GM21447 (cell line): Measurements from ENCODE around the gene EGFLAM.

Source experiments
- ATAC-seq: cut with Tn5 transposase; IDR thresholded peaks from one replicate; pipeline ENCODE4 v1.9.1; 2021; ENCODE audit not compliant: unreplicated experiment

EGFLAM gene

DNA sequence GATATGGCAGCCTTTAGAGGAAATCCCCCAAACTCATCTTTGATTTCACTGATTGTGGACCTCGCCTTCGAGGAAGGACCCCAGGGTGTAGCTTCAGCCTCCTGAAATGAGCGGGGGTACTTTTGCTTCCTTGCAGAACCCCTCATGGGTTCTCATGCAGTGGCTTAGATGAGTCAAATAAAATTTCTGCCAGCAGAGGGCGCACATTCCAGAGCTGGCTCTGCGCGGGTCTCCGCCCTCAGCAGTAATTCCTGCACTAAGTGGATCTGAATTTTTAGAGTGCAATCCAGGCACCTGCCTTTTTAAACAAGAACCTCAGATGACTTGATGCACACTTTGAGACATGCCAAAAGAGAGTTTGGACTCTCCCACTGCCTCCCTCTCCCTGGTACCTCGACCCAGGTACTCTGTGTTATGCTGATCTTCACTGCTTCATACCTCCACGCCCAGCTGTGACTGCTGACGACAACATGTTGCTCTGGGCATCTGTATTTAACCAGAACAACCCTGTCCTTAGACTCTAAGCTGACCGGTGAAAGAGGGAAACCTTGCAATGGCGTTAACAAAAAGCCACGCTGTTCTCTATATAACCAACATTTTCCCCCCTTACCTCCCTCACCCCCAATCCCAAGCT is 7.3 kb downstream of the EGFLAM start:
- ATAC-seq: peak; percentile 70

DNA sequence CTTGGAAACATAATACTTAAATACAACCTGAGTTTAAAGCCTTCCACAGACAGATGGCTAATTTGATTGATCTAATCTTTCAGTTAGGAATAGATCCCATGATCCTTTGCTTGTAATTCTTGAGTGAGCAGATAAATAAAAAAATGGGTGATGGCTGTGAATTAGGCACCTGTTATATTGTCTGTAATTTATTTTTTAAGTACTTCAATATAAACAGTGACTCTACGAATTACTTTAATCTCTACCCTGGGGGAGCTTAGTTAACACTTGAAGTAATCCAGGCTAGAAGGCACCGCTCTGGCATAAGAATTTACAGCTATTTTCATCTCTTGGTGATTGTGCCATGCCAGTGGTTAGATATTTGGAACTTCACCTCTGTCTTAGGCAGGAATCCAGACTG is 9.0 kb downstream of the EGFLAM start:
- no peak for ATAC-seq

DNA sequence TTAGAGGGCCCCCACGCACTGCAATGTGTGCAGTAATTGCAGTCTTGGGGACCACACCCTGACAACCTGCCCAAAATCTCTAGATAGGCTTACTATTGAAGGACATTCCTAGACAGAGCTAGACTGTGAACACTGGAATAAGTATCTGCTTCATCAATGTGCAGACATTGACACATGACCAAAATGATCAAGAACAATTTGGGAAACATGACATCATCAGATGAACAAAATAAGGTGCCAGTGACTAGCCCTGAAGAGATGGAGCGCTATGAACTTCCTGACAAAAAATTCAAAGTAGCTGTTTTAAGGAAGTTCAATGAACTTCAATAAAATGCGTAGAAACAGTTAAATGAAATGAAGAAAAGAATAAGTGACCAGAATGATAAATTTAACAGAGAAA is 15.3 kb downstream of the EGFLAM start:
- ATAC-seq: no peak

- no peak for ATAC-seq
Measured at GRCh38 chr5:38274370-38274769, 16.0 kb downstream of the EGFLAM start.

DNA sequence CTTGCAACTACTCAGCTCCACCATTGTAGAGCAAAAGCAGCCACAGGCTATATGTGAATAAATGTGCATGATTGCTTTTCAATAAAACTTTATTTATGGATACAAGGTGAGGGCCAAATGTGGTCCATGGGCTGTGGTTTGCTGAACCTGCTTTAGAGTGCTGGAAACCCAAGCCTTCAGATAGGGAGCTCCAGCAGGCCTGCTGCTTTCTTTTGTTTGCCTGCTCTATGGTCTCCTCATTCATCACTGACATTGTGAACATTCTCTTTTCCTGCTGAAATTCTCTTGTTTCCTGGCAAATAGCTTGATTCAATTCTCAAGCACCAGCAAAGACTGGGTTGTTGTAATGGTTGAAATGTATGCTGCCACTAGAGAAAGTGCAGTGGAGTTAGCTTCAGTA is 26.0 kb downstream of the EGFLAM start:
- no peak for ATAC-seq

DNA sequence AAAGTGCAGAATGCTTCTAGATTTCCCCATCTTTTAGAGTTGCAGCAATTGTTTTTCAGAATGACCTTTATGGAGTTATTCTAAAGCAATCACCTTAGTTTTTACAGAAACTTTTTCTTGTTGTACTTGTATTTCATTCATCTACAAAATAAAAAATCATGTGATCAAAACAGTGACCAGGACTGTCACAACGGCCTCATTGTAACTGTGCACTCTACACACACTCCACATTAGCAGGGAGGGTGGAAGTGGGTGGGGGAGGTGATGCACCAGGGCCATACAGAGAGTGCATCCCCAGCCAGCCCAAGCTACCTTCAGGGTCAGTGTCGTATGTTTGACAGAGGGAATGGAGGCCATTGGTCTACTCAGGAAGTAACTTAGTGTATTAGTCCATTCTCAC is 26.9 kb downstream of the EGFLAM start:
- ATAC-seq: no peak

GRCh38 chr5:38286002-38286401 is 27.6 kb downstream of the EGFLAM start:
- no peak for ATAC-seq

DNA sequence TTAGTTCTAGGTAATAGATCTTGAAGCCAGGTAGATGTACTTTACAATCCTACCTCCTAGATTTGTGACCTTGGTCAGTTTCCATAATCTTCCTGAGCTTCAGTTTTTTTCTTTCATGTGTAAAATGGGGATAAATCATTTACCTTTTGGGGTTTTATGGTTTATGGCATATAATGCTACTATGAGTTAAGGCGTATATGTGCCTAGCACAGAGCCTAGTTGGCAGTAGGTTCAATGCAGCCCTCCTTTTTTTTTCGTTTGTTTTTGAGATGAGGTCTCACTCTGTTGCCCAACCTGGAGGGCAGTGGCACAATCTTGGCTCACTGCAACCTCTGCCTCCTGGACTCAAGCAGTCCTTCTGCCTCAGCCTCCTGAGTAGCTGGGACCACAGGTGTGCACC is 28.8 kb downstream of the EGFLAM start:
- no peak for ATAC-seq

- no peak for ATAC-seq
Measured at GRCh38 chr5:38289457-38289856, 31.1 kb downstream of the EGFLAM start.

GRCh38 chr5:38290028-38290653 is 31.8 kb downstream of the EGFLAM start:
- ATAC-seq: no peak

DNA sequence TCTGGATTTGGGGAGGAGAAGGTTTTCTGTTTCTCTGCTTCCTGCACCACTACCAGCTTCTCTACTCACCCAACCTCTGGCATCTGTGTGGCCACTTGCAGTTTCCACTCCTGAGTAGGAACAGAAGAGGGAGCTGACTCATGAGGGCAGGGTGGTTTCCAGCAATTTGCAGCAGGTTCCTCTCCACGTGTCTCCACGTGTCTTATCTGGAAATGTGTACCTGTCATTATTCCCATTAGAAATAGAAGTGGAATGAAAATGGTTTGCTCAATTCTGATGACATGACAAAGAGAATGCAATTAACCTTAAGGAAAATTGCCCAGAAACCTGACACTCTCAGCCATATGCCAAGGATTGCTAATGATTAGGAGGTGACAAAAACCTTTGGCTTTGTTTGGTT is 33.0 kb downstream of the EGFLAM start:
- ATAC-seq: no peak

- ATAC-seq: no peak
Measured at GRCh38 chr5:38292228-38292627, 33.9 kb downstream of the EGFLAM start.

GRCh38 chr5:38295751-38296150 is 37.4 kb downstream of the EGFLAM start:
- no peak for ATAC-seq

DNA sequence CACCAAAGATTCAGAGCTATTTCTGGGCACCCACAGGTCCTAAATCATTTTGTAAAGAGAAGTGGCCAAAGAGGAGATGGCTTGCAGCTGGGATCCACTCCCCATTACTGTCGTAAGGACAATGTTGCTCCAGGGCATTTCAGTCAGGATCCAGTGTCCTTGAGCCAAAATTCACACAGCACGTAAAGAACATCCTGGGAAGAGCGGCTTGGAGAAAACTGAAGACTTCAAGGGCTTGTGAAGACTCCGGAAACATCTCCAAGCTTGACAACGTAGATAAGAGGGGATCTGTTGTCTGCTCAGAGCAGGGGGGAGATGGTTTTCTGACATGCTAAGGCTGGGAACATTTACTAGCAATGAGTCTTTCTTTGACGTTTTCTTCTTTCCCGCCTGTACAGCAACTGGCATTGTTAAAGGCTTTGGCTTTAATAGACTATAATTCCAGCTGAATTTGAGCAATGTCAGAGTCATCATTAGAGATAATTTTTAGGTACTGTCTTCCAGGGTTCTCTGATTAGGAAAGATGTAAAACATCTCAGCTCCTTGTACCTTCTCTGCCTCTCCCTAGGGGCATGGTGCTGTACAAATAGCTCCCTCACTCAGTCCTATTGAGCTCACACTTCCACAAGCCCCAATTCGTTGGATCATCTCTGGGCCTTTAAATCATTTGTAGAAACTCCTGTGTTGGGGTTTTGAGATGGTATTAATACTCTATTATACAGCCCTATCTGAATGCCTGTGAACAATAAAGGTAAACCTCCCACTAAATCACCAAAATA is 39.7 kb downstream of the EGFLAM start:
- ATAC-seq: no peak

GRCh38 chr5:38299585-38299984 is 41.2 kb downstream of the EGFLAM start:
- ATAC-seq: no peak

DNA sequence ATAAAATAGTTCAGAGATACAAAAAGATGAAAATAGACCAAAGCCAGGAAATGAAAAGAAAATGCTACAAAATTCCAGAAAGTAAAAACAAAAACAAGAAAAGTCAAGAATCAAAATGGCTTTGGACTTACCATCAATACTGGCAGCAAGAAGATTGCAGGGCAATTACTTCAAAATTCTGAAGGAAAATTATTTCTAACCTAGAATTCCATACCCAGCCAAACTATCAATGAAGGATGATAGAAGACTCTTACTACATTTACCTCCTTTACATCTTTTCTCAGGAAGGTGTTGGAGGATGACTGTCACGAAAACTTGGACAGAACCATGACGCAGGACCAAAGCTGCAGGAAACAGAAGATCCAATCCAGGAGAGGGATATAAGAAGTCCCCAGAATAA is 46.8 kb downstream of the EGFLAM start:
- ATAC-seq: no peak

DNA sequence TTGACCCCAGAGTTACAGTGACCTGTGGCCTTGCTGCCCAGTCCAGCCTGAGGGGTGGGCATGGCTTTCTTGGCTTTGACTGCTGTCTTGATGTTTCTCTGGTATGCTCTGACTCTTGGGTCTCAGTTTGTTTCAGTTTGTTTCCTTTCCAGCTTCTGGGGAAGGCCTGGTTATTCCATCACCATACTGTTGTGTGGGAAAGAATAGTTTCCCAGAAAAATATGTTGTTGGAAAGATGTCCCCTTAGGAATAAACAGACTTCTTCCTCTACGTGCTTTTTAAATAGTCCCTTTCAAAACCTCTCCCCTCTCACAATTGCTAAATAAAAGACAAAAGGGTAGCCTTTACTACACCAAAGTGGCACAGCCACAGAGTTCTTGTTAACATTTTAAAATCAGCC is 49.5 kb downstream of the EGFLAM start:
- ATAC-seq: no peak

GRCh38 chr5:38316544-38317224 is 58.3 kb downstream of the EGFLAM start:
- ATAC-seq: no peak

DNA sequence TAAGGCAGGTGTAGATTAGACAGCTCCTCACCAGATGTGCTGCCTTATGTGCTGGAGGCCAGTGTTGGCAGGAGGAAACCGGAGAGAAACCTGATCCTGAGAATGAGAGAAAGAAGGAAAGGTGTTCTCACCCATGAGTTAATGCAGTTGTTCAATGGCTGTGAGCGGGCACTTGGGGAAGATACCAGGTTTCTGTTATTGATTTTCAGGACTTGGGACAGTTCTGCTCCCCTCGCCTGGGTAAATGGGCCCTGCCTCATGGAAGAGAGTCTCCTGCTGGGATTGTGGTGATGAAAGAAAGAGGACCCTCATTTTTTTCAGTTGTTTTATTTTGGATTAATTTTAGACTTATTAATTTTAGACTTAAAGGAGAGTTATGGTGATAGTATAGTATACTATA is 59.5 kb downstream of the EGFLAM start:
- no peak for ATAC-seq

DNA sequence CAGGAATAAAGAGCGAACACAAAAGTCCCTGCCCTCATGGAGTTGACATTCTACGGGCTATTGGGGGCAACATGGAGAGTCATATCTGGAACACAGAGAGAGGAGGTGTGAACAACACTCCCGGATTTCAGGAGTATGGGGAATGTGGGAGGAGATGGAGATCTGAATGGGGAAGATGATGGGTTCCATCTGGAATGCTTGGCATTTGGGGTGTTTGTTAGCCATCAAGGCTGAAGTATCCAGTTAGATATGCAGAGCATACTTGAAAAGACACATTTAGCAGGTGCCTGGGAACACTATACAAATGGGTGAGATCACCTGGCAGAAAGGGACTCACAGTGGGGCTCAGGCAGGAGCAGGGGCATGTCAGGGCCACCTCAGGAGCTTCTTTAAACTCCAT is 61.1 kb downstream of the EGFLAM start:
- no peak for ATAC-seq

DNA sequence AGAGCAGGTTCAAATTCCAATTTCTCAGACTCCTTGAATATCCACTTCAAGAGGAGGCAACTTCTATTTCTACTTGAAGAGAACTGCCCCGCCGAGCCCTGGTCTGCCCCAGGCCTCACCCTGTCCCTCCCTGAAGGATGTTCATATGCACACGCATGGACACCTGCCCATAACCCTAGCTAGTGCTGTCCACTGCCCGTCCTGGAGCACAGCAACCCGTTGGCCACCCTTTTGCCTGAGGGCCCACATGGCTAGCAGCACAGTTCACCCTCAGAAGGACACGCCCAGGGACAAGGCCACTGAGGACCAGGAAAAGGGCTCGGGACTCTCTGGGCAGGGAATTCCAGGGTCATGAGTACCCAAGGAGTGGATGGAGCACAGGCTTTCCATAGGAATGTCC is 63.6 kb downstream of the EGFLAM start:
- no peak for ATAC-seq
